Left colon (tissue), 2 donors: ENCODE measurements around the gene C11orf68. TPM values are rescaled to one million over a fixed set of nuclear protein-coding genes. Genes with fewer than 3 reads are reported as not detected.

Experiments used
- ATAC-seq: fragments of 200-7000 bp; cut with Tn5 transposase; one replicate; pipeline ENCODE4 v1.9.1; 2020; ENCODE audit warnings: mild to moderate bottlenecking, moderate library complexity
- DNase-seq, 2 donors: peaks; one replicate each; pipeline ENCODE4 v3.0.0-alpha.2; 2020
- intact Hi-C, 2 donors: fragments of 100-400 bp; cut with DNase I in 1 of 2; cut with micrococcal nuclease in 1 of 2; formaldehyde crosslinking; loops; one replicate each; pipeline versions ENCODE4 v1.11.2 to v1.14.0; 2022; cut with DNase I, micrococcal nuclease
- total RNA-seq, 2 donors: library from RNA; stranded (reverse); fragmentation: NEBNext Ultra II Directional; extraction: Animal tissue kit (Norgen Biotek cat#: 25700); gene quantifications; one replicate each; pipeline ENCODE4 v1.2.1, GENCODE V29; 2021
- donor health status: DM: no; HTN: no; CAD: no.
- donor health status: DM: yes; HTN: yes; CAD: no.

The C11orf68 gene
- total RNA-seq, 2 donors from 2014 or later = 18.6 to 29.3 TPM

DNA sequence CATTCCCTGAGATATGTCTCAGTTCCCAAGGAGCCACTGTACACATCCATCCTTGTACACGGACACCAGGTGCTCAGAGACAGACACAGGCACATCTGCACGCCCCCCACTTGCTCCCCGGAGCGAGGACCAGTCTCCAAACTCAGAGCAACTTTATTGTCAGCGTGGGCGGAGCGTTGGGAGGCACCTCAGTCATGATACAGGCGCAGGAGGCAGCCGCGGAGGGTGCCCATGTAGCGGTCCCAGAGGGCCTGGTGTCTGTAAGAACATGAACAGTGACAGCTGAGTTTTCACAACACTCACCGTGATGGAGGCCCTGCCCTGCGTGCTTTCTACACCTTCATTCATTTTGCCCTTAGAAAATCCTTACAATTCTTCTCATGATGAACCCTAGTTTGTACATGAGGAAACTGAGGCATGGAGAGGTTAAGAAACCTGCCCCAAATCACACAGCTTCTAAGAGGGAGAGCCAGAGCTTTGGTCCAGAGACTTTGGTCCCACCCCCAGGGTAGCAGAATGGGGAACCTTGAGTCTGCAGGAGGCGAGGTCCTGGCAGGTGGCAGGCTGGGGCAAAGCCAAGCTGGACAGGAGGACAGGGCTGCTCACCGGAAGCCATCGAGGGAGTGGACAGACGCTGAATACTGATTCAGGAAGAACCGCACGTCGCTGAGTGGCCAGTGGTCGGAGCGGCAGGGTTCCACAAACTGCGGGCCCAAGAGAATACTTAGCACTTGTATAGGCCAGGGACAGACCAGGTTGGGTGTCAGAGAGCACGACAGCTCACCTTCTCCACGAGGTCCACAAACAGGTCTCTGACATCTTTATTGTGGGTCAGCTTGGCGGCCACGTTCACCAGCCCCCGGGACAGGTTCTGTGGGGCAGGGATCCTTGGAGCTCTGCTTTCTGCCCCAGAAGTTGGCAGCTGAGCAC, 34.8 kb downstream of the C11orf68 start:
- ATAC-seq = no peak
- intact Hi-C loops = loop anchor here (5.0 to 10.0 kb wide), 2 partner anchors 101 to 103 kb away; no protein-coding TSS in a partner anchor
- DNase-seq = peak in 1 of 2 donors; percentile 15

- DNase-seq (peak in 1 of 2 donors; percentile 10), ATAC-seq (no peak)
- intact Hi-C loops = loop anchor here (5.0 to 10.0 kb wide), 2 partner anchors 102 to 104 kb away; no protein-coding TSS in a partner anchor
These were observed 35.7 kb downstream of the C11orf68 start for GRCh38 chr11:65883058-65883761.

DNA sequence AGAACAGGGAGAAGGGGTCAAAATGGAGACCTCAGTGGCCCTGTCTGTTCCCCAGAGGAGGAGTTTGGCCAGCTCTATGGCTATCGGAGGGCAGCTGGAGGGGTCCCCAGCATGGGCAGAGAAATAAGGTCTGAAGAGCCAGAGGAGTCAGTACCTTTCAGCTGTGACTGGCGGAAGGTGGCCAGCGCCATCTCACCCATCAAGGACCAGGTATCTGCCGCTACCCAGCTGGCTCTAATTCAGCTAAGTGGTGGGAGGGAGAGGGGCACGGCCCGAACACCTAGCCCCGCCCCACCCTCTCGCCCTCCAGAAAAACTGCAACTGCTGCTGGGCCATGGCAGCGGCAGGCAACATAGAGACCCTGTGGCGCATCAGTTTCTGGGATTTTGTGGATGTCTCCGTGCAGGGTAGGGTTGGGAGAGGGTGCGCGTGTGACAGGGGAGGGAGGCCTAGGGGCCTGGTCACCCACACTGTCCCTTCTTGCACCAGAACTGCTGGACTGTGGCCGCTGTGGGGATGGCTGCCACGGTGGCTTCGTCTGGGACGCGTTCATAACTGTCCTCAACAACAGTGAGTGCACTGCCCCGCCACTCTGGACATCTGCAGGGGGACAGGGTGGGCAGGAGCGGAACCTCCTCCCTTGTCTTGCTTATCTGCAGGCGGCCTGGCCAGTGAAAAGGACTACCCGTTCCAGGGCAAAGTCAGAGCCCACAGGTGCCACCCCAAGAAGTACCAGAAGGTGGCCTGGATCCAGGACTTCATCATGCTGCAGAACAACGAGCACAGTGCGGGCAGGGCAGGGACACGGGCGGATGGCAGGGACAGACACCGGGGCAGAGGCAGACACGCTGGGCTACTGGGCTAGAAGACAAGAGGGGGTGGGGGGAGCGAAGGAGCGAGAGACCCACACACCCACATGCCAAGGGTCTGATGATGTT, 36.5 kb downstream of the C11orf68 start:
- peak in 1 of 2 donors; percentile 14 for DNase-seq
- intact Hi-C loops = loop anchor here (5.0 to 10.0 kb wide), 2 partner anchors 102 to 105 kb away; no protein-coding TSS in a partner anchor
- no peak for ATAC-seq

GRCh38 chr11:65880844-65881421, 37.9 kb downstream of the C11orf68 start:
- intact Hi-C loops = loop anchor here (5.0 to 10.0 kb wide), 2 partner anchors 104 to 106 kb away; no protein-coding TSS in a partner anchor
- ATAC-seq (no peak), DNase-seq (no peak)

- ATAC-seq (no peak), DNase-seq (no peak)
- intact Hi-C loops = loop anchor here (5.0 to 10.0 kb wide), 2 partner anchors 105 to 107 kb away; no protein-coding TSS in a partner anchor
These were observed 38.8 kb downstream of the C11orf68 start for GRCh38 chr11:65880027-65880426.

DNA sequence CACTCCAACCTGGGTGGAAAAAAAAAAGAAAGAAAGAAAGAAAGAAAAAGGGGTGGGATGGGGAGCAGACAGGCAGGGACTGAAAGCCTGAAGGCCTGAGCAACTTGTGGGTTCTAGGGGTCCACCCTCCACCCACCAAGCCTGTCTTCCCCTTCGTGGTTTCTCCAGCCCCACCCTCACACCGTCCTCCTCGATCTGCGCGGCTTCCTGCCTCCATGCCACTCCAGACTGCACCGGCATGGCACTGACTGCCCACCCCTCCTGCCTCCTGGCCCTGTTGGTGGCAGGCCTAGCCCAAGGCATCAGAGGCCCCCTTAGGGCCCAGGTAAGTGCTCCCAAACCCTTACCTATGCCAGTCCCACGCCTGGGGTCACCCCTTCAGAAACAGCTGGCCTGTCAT, 39.2 kb downstream of the C11orf68 start, which contains the start of gene CTSW:
Gene CTSW, plus strand, starts transcription at position 221 of the 400 bp plus-strand sequence. Its CDS starts 18 bp downstream, at position 239.
- intact Hi-C loops = loop anchor here (5.0 to 10.0 kb wide), 2 partner anchors 105 to 108 kb away; no protein-coding TSS in a partner anchor
- no peak for ATAC-seq
- DNase-seq = peak in 1 of 2 donors; percentile 16

DNA sequence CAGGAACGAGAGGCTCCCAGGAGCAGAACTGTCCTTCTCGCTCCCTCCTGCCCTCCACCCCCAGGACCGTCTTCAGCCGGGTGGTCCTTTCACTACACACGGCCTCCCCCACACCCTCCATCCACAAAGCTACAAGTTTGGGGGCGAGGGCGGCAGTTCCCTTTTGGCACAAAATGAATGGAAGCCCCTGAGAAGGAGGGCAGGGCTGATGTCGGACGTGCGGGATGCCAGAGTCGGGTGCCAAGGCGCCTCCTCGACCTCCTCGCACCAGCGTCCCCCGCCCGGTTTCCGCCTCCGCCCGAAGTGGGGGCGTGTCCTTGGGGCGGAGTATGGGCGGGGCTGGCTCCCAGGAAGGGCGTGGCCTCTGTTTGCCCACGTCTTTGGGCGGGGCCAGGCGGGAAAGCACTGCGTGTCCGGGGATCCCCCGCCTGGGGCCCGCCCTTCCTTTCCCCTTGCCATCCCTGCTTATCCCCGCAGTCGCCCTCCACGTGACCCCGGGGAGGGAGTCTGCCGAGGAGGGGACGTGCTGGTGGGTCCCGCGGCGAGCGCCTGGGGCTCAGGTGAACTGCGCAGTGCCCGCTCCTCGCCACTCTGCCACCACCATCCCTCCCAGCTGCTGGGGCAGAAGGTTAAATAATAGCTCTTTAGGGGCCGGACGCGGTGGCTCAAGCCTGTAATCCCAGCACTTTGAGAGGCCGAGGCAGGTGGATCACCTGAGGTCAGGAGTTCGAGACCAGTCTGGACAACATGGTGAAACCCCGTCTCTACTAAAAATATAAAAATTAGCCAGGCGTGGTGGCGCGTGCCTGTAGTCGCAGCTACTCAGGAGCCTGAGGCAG, 45.3 kb downstream of the C11orf68 start:
- peak; percentile 97 to 98 for DNase-seq
- ATAC-seq = peak; percentile 96
- intact Hi-C loops = no loop called here

- intact Hi-C loops = no loop called here
- peak in 1 of 2 donors; percentile 40 for DNase-seq
- ATAC-seq = peak; percentile 7
These were observed 46.1 kb downstream of the C11orf68 start, which contains the start of gene EFEMP2 for GRCh38 chr11:65872586-65873317. TSS of gene EFEMP2 (minus strand) at chr11:65872800. CDS start at chr11:65872354, 446 bp downstream.

- intact Hi-C loops = no loop called here
- peak in 1 of 2 donors; percentile 22 for DNase-seq
- no peak for ATAC-seq
These were observed 46.9 kb downstream of the C11orf68 start for GRCh38 chr11:65871811-65872548.

DNA sequence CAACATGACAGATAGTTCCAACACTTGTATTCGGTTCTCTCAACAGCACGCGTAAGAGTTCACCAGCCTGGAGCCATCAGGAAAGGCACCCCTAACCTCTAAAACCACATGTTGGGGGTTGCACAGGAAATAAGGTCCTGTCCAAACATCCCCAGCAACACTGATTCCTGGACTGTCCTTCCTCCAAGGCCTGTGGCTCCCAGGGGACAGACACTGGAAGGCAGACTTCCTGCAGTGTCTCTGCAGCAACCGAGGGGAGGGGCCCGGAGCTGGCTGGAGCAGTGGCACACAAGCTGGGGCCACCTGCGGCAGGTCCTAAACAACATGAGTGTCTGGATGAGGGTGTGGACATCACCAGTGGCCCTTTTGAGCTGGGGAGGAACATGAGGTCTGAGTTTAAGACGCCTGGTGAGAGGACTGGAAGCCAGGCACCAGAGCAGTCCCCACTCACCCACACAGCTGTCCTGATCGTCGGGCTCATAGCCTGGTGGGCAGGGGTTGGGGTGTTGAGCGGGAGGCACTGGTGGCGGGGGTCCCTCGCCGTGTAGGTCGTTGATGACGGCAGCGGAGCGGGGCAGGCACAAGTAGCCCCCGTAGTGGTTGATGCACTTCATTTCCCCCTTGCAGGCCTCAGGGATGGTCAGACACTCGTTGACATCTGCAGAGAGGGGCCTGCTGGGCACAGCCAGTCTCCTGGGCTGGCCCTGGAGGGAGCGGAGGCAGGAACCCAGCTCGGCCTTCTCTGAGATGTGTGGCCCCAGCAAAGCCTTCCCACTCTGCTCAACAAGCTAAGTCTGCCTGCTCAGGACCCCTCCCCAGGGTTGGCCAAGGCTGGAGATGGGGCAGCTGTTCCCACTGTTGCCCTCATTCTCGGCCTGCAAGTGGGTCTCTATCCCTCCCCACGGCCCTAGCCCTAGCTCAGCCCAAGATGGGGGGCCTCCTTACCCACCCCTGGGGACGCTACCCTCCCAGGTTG, 47.9 kb downstream of the C11orf68 start:
- intact Hi-C loops = no loop called here
- ATAC-seq (no peak), DNase-seq (no peak)

DNA sequence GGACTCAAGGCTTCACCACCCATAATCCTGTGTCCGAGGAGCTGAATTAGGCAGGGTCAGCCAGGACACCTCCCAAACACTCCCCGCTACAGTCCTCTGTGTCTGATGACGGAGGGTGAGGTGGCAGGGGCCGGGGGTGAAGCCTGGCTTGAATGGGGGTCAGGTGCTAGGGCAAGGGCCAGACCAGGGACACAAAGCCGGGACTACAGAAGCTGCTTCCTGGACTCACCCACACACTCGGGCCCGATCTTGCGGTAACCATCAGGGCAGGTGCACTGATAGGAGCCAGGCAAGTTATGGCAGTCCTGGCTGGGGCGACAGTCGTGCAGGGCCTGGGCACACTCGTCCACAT, 48.6 kb downstream of the C11orf68 start:
- intact Hi-C loops = no loop called here
- ATAC-seq = no peak
- DNase-seq = no peak

DNA sequence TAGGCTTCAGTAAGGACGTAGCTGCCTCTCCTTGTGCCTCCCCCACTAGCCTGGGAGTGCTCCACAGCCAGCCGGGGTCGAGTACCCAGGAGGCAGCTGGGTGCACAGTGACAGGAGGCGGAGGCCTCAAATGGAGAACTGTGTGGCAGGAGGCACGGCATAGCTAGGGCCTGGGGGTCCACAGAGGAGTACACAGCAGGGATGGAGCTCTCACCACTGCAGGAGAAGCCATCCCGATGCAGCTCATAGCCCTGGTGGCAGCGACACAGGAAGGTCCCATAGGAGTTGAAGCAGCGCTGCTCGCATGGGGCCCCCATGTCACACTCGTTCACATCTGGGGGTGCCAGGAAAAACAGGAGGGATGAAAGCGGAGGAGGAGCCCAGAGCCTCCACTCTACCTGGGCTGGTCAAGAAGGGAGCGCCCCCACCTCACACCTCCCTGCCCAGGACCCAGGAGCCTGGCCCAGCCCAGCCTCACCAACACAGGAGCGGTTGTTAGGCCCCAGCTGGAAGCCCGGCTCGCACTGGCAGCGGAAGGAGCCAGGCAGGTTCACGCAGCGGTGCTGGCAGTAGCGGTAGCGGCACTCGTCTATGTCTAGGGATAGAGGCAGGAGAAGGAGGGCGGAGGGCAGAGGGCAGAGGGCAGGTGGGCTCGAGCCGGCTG, 49.1 kb downstream of the C11orf68 start:
- DNase-seq (no peak), ATAC-seq (no peak)
- intact Hi-C loops = no loop called here

- ATAC-seq = no peak
- no peak for DNase-seq
- intact Hi-C loops = no loop called here
These were observed 50.0 kb downstream of the C11orf68 start for GRCh38 chr11:65868907-65869306.

GRCh38 chr11:65868076-65868667, 50.7 kb downstream of the C11orf68 start:
- no peak for ATAC-seq
- peak in 1 of 2 donors; percentile 14 for DNase-seq
- intact Hi-C loops = no loop called here
